H1 (cell line): ENCODE results near the gene PCDH19. TPM values are rescaled to one million over a fixed set of nuclear protein-coding genes. Genes with fewer than 3 reads are reported as not detected.

Source experiments
- CTCF ChIA-PET: fragments of 300-600 bp; sonication (Branson Sonifier 250); formaldehyde crosslinking; loops from one replicate; lab custom pipeline; 2021; ENCODE audit not compliant: partially characterized antibody; lab: Charles Lee
- POLR2A ChIA-PET: fragments of 300-600 bp; sonication (Branson Sonifier 250); formaldehyde crosslinking; loops from one replicate; lab custom pipeline; 2021; ENCODE audit warnings: inconsistent platforms; ENCODE audit not compliant: partially characterized antibody; lab: Charles Lee
- DNase-seq, 2 experiments: peaks; one replicate each; pipeline versions ENCODE4 v3.0.0 to v3.0.0-alpha.2; 2010 to 2022; ENCODE audit warnings: low spot score in 2 of 2, low read depth in 1 of 2, mixed read lengths in 1 of 2
- FAIRE-seq: peaks from 2 replicates; lab custom pipeline; 2011; peaks lifted over from hg19 to GRCh38; lab: Jason Lieb, UNC
- H2AFZ ChIP-seq: 2 replicates; pipeline ENCODE4 v1.8.1; 2012; ENCODE audit warnings: low read length, inconsistent platforms
- H2AK5ac ChIP-seq: 2 replicates; pipeline ENCODE4 v1.6.1; 2013; ENCODE audit warnings: low read depth, low read length
- H2BK120ac ChIP-seq: replicated peaks from 2 replicates; pipeline ENCODE3; 2013; ENCODE audit warnings: low read depth, low read length, inconsistent platforms
- H2BK12ac ChIP-seq: 2 replicates; pipeline ENCODE4 v1.6.1; 2013; ENCODE audit warnings: low read depth, low read length
- H2BK15ac ChIP-seq: 2 replicates; pipeline ENCODE4 v1.6.1; 2013; ENCODE audit warnings: low read length
- H2BK20ac ChIP-seq: 2 replicates; pipeline ENCODE4 v1.6.1; 2013; ENCODE audit warnings: low read length
- H2BK5ac ChIP-seq: 2 replicates; pipeline ENCODE4 v1.6.1; 2013; ENCODE audit warnings: low read depth, low read length
- H3K14ac ChIP-seq: 2 replicates; pipeline ENCODE4 v1.6.1; 2013; ENCODE audit warnings: inconsistent platforms; ENCODE audit not compliant: insufficient read length
- H3K18ac ChIP-seq: 2 replicates; pipeline ENCODE4 v1.6.1; 2013; ENCODE audit warnings: low read length; ENCODE audit errors: extremely low read depth
- H3K23ac ChIP-seq: 2 replicates; pipeline ENCODE4 v1.6.1; 2013; ENCODE audit warnings: inconsistent platforms; ENCODE audit not compliant: insufficient read length
- H3K23me2 ChIP-seq: 2 replicates; pipeline ENCODE4 v1.6.1; 2013; ENCODE audit warnings: low read depth, low read length
- H3K27ac ChIP-seq: 2 replicates; pipeline ENCODE4 v1.6.1; 2011; ENCODE audit warnings: low read depth, low read length, inconsistent platforms
- H3K27me3 ChIP-seq, 4 experiments: replicated peaks in 1 of 4; 1 replicate in 1 of 4; 2 replicates in 3 of 4; pipeline versions ENCODE4 v1.6.1 to v1.8.1; 2011 to 2013; ENCODE audit warnings: low read length in 3 of 4, mild to moderate bottlenecking in 3 of 4, inconsistent platforms in 2 of 4, mixed read lengths in 2 of 4, moderate library complexity in 1 of 4; ENCODE audit not compliant: control insufficient read depth in 3 of 4, insufficient read depth in 3 of 4; ENCODE audit errors: extremely low read depth in 1 of 4
- H3K36me3 ChIP-seq, 4 experiments: 2 replicates each; pipeline versions ENCODE4 v1.6.1 to v1.8.1; 2011 to 2013; ENCODE audit warnings: mild to moderate bottlenecking in 4 of 4, low read length in 3 of 4, moderate library complexity in 2 of 4, control low read depth in 1 of 4, inconsistent platforms in 1 of 4; ENCODE audit not compliant: insufficient read depth in 4 of 4, control insufficient read depth in 2 of 4
- H3K4ac ChIP-seq: replicated peaks from 2 replicates; pipeline ENCODE3; 2013; ENCODE audit warnings: low read length, low read depth, mixed read lengths, inconsistent platforms; ENCODE audit not compliant: insufficient read length
- H3K4me1 ChIP-seq, 4 experiments: replicated peaks in 1 of 4; 1 replicate in 1 of 4; 2 replicates in 3 of 4; pipeline versions ENCODE4 v1.6.1 to v1.8.1; 2011 to 2013; ENCODE audit warnings: low read length in 3 of 4, inconsistent platforms in 2 of 4, mixed read lengths in 1 of 4; ENCODE audit not compliant: insufficient read depth in 4 of 4, control insufficient read depth in 3 of 4
- H3K4me2 ChIP-seq, 2 experiments: 2 replicates each; pipeline versions ENCODE4 v1.6.1 to v1.8.1; 2011 to 2013; ENCODE audit warnings: low read depth in 2 of 2, low read length in 2 of 2, control low read depth in 1 of 2, inconsistent platforms in 1 of 2, mild to moderate bottlenecking in 1 of 2; ENCODE audit not compliant: insufficient read depth in 1 of 2
- H3K4me3 ChIP-seq, 4 experiments: fragments of 200-600, 300-600 bp in 1 of 4; sonication (generic), shearing (Covaris generic), sonication (Bioruptor Twin) in 1 of 4; 2 replicates each; pipeline versions ENCODE4 v1.5.1 to v1.8.1; 2011 to 2016; ENCODE audit warnings: low read length in 4 of 4, low read depth in 3 of 4, control low read depth in 2 of 4, inconsistent platforms in 2 of 4, mild to moderate bottlenecking in 2 of 4, mixed read lengths in 1 of 4, moderate library complexity in 1 of 4; ENCODE audit not compliant: insufficient read depth in 2 of 4; ENCODE audit errors: extremely low read depth in 1 of 4
- H3K56ac ChIP-seq: replicated peaks from 2 replicates; pipeline ENCODE3; 2013; ENCODE audit warnings: low read depth, mild to moderate bottlenecking, mixed read lengths, low read length, inconsistent platforms; ENCODE audit not compliant: insufficient read length
- H3K79me1 ChIP-seq: 2 replicates; pipeline ENCODE4 v1.6.1; 2013; ENCODE audit warnings: low read depth, low read length, control low read depth
- H3K79me2 ChIP-seq, 2 experiments: 2 replicates each; pipeline versions ENCODE4 v1.6.1 to v1.8.1; 2012 to 2013; ENCODE audit warnings: low read length in 2 of 2, mild to moderate bottlenecking in 2 of 2, inconsistent platforms in 1 of 2; ENCODE audit not compliant: insufficient read depth in 2 of 2, control insufficient read depth in 1 of 2
- H3K9ac ChIP-seq, 4 experiments: replicated peaks in 1 of 4; 1 replicate in 1 of 4; 2 replicates in 3 of 4; pipeline versions ENCODE4 v1.6.1 to v1.8.1; 2011 to 2013; ENCODE audit warnings: low read depth in 3 of 4, low read length in 3 of 4, control low read depth in 2 of 4, mild to moderate bottlenecking in 2 of 4, moderate library complexity in 2 of 4, inconsistent platforms in 1 of 4; ENCODE audit errors: extremely low read depth in 1 of 4
- H3K9me3 ChIP-seq, 2 experiments: 2 replicates each; pipeline versions ENCODE4 v1.6.1 to v1.8.1; 2012 to 2013; ENCODE audit warnings: mild to moderate bottlenecking in 2 of 2, moderate library complexity in 2 of 2, control low read depth in 1 of 2, inconsistent platforms in 1 of 2, low read depth in 1 of 2, low read length in 1 of 2, mixed read lengths in 1 of 2; ENCODE audit not compliant: insufficient read depth in 2 of 2
- H4K20me1 ChIP-seq, 2 experiments: replicated peaks in 1 of 2; 2 replicates each; pipeline versions ENCODE3 to v1.8.1; 2011 to 2013; ENCODE audit warnings: inconsistent platforms in 2 of 2, low read length in 2 of 2, mild to moderate bottlenecking in 1 of 2; ENCODE audit not compliant: insufficient read depth in 2 of 2, control insufficient read depth in 1 of 2
- H4K5ac ChIP-seq: 2 replicates; pipeline ENCODE4 v1.6.1; 2013; ENCODE audit warnings: low read length, low read depth, mixed read lengths, inconsistent platforms; ENCODE audit not compliant: insufficient read length
- H4K8ac ChIP-seq: 2 replicates; pipeline ENCODE4 v1.8.0; 2013; ENCODE audit warnings: mild to moderate bottlenecking, moderate library complexity, low read length, inconsistent platforms; ENCODE audit not compliant: insufficient read depth; ENCODE audit errors: extremely low read depth
- H4K91ac ChIP-seq: replicated peaks from 2 replicates; pipeline ENCODE3; 2013; ENCODE audit warnings: low read length, mixed read lengths, inconsistent platforms; ENCODE audit not compliant: insufficient read length
- EGR1 ChIP-seq: IDR thresholded peaks from 2 replicates; pipeline ENCODE4 v1.6.1; 2011; ENCODE audit warnings: low read depth, low read length, borderline replicate concordance
- EZH2 ChIP-seq: fragments of 200-600 bp; sonication (generic); IDR thresholded peaks from 2 replicates; pipeline ENCODE4 v1.7.1; 2012; ENCODE audit warnings: low read depth, mild to moderate bottlenecking, moderate library complexity, low read length, inconsistent platforms; ENCODE audit not compliant: severe bottlenecking
- JUN ChIP-seq: IDR thresholded peaks from 2 replicates; pipeline ENCODE4 v1.6.1; 2011; ENCODE audit warnings: low read depth, mild to moderate bottlenecking, improper control_type of control experiment, low read length
- WGBS, 2 experiments: shearing (Covaris generic) in 1 of 2; methylation state at CpG; one replicate each; pipeline versions ENCODE4 v1.1.6 to v1.1.7; 2013 to 2015; ENCODE audit warnings: low lambda C conversion rate in 2 of 2, mixed read lengths in 2 of 2, inconsistent platforms in 1 of 2, low coverage in 1 of 2, missing lambda C conversion rate in 1 of 2; ENCODE audit not compliant: insufficient replicate concordance in 2 of 2, insufficient coverage in 1 of 2, insufficient read length in 1 of 2; ENCODE audit errors: extremely low coverage in 1 of 2, missing lambda C conversion rate in 1 of 2; 5-methylcytosine and 5-hydroxymethylcytosine counted together
- long read RNA-seq, 2 experiments: library from RNA in 1 of 2; library from capped mRNA in 1 of 2; stranded (forward); transcript quantifications; one replicate each; pipeline ENCODE4 v2.0.0, GENCODE V29; 2021; ENCODE audit warnings: inconsistent platforms in 1 of 2
- polyA minus RNA-seq, 3 experiments: library from RNA; depleted of rRNA, polyadenylated mRNA; stranded (reverse); fragments of >200 nt; gene quantifications; 1 replicate in 2 of 3; 2 replicates in 1 of 3; pipeline ENCODE4 v1.2.3, GENCODE V29; 2011
- polyA plus RNA-seq, 7 experiments: library from polyadenylated mRNA; depleted of rRNA in 3 of 7; stranded (reverse) in 5 of 7; unstranded in 2 of 7; fragments of >200 nt in 5 of 7; fragments of 200-250 nt in 2 of 7; gene quantifications; 1 replicate in 5 of 7; 2 replicates in 1 of 7; 4 replicates in 1 of 7; pipeline versions ENCODE4 v1.2.1 to v1.2.3, GENCODE V29; 2011 to 2013; ENCODE audit warnings: missing spikeins in 2 of 7, mixed read lengths in 2 of 7
- total RNA-seq: library from RNA; stranded (reverse); fragmentation: NEBNext Ultra II Directional; extraction: Animal tissue kit (Norgen Biotek cat#: 25700); gene quantifications from 2 replicates; pipeline ENCODE4 v1.2.1, GENCODE V29; 2021

The PCDH19 gene, protein sequence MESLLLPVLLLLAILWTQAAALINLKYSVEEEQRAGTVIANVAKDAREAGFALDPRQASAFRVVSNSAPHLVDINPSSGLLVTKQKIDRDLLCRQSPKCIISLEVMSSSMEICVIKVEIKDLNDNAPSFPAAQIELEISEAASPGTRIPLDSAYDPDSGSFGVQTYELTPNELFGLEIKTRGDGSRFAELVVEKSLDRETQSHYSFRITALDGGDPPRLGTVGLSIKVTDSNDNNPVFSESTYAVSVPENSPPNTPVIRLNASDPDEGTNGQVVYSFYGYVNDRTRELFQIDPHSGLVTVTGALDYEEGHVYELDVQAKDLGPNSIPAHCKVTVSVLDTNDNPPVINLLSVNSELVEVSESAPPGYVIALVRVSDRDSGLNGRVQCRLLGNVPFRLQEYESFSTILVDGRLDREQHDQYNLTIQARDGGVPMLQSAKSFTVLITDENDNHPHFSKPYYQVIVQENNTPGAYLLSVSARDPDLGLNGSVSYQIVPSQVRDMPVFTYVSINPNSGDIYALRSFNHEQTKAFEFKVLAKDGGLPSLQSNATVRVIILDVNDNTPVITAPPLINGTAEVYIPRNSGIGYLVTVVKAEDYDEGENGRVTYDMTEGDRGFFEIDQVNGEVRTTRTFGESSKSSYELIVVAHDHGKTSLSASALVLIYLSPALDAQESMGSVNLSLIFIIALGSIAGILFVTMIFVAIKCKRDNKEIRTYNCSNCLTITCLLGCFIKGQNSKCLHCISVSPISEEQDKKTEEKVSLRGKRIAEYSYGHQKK (N-terminal part only)
- total RNA-seq (0.46 and 1.2 TPM in 2 replicates), polyA plus RNA-seq (2011; rRNA removed) (0.12 and 0.17 TPM in 2 replicates), polyA minus RNA-seq (2011; rRNA and poly(A)+ RNA removed) (0.22 and 0.60 TPM in 2 replicates)
- polyA plus RNA-seq (2011; cell fraction: cytosol; rRNA removed): 0.10 TPM
- polyA plus RNA-seq (2011; cell fraction: nucleus; rRNA removed): 0.56 TPM
- 0.10 to 0.23 TPM (median 0.17 TPM) in 4 replicates for polyA plus RNA-seq (2012, experiment 1 of 2)
- 0.05 TPM for polyA plus RNA-seq (2012, experiment 2 of 2)
- polyA plus RNA-seq (2013, experiment 1 of 2): 0.43 TPM
- 0.50 TPM for polyA plus RNA-seq (2013, experiment 2 of 2)
- 0.22 TPM for polyA minus RNA-seq (2011; cell fraction: cytosol; rRNA and poly(A)+ RNA removed)
- polyA minus RNA-seq (2011; cell fraction: nucleus; rRNA and poly(A)+ RNA removed): 0.80 TPM
- long read RNA-seq, experiment 1, partial matches to known transcripts: 0 of 1 reads
- long read RNA-seq, experiment 1, other reads (novel, unspliced or antisense): 1 of 1 reads
- long read RNA-seq, experiment 2: 0 reads

DNA sequence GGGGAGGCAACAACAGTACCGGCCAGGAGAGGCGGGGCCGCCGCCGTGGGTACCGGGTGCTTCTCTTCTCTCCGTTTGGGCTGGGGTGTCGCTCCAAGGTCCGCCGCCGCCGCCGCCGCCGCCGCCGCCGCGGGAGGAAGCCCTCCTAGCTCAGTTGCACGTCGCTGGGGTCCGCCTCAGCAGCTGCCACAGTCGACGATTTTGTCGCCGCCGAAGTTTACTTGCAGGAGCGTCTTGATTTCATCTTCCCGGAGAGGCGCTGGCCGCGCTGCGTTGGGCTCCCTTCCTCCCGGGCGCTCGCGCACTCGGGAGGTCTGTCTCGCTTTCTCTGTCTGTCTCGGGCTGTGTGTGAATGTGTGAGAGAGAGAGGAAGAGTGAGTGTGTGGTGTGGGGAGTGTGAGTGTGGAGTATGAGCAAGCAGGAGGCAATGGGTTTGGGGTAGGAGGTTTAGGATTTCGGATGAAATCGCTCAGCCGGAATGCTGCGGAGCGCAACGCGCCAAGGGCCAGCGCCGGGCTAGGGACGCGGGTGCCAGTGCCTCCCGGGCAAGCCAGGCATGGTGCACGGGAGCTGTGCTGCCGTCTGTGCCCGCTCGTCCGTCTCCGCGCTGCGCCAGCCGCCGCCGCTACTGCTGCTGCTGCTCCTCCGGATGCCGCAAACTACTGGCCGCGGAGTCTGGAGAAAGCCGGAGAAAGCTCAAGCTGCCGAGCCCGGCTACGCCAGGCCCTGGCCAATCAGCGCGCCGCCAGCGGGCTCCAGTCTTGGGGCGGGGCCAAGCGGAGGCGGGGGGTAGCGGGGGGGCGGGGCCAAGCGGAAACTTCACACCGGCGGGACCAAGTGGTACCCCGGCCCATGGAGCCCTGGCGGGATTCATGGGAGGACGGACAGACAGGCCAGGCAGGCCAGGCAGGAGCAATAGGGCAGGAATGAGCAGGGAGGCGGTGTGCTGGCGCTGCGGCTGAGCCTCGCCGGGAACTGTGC is at the start of gene PCDH19:
Gene PCDH19 (minus strand): TSS at position 664 of the 981 bp plus-strand sequence. CDS start 1,676 bp downstream, outside the sequence.
- Histone ChIP-seq H4K8ac (no peak within 1 kb of the TSS), H2BK120ac (no peak within 1 kb of the TSS), H2BK5ac (no peak within 1 kb of the TSS), H3K23me2 (peaks cover 3% of the 10 kb centered on the region; the same call in 1 of the 2 replicates), H3K14ac (no peak within 1 kb of the TSS), H4K5ac (no peak within 1 kb of the TSS), H2BK15ac (no peak within 1 kb of the TSS), H3K56ac (no peak within 1 kb of the TSS), H3K4me1 (peaks cover 0 to 23% (median 13%) of the 10 kb centered on the region in 4 experiments; a peak in 6 of 7 replicates), H3K27ac (no peak within 1 kb of the TSS), H3K9me3 (no peaks in the 10 kb centered on the region), H3K18ac (peak within 1 kb of the TSS; percentile 32; the same call in 1 of the 2 replicates), H3K36me3 (no peaks in the 10 kb centered on the region), H3K79me2 (no peaks in the 10 kb centered on the region), H2BK20ac (no peak within 1 kb of the TSS), H2AK5ac (no peak within 1 kb of the TSS), H3K23ac (no peak within 1 kb of the TSS), H3K4me2 (peak within 1 kb of the TSS; percentile 72 to 85), H4K91ac (no peak within 1 kb of the TSS), H3K9ac (no peak within 1 kb of the TSS), H4K20me1 (peaks cover 5 to 13% of the 10 kb centered on the region in 2 experiments), H2BK12ac (no peak within 1 kb of the TSS), H3K4ac (no peak within 1 kb of the TSS), H2AFZ (no peak within 1 kb of the TSS), H3K27me3 (peaks cover 57 to 76% (median 76%) of the 10 kb centered on the region in 4 experiments), H3K79me1 (no peaks in the 10 kb centered on the region), H3K4me3 (peak within 1 kb of the TSS; percentile 37 to 61 (median 40))
- no peak for FAIRE-seq
- POLR2A ChIA-PET: interaction anchor here (2.4 kb wide), 1 partner anchor 14 kb away, joined by 8 read pairs; no protein-coding TSS in a partner anchor
- CTCF ChIA-PET: interaction anchor here (2.9 to 4.5 kb wide), 2 partner anchors 15 to 39 kb away, joined by 13 to 51 read pairs; no protein-coding TSS in a partner anchor
- DNase-seq: peak in 1 of 2 experiments; percentile 60
- 1% methylated on average over 31 of the region's 91 CpGs; no CpG with 5 or more reads in 1 of the 2 experiments for WGBS, 2 experiments
- no peak for TF ChIP-seq JUN
- TF ChIP-seq EZH2: no peak
- TF ChIP-seq EGR1: no peak
